GM12891 (cell line): Measurements from ENCODE around the gene FER.

Experiments
- PAX5 ChIP-seq: IDR thresholded peaks from 2 replicates; pipeline ENCODE4 v1.6.1; 2011; ENCODE audit warnings: low read length, moderate library complexity, mild to moderate bottlenecking; ENCODE audit not compliant: insufficient read depth, severe bottlenecking
- POLR2A ChIP-seq: IDR thresholded peaks from 2 replicates; pipeline ENCODE4 v1.6.1; 2011; ENCODE audit warnings: low read depth, low read length, control low read depth
- POLR2AphosphoS5 ChIP-seq: IDR thresholded peaks from 2 replicates; pipeline ENCODE4 v1.6.1; 2011; ENCODE audit warnings: low read depth, low read length, control low read depth
- POU2F2 ChIP-seq: IDR thresholded peaks from 2 replicates; pipeline ENCODE4 v1.6.1; 2011; ENCODE audit warnings: low read depth, mild to moderate bottlenecking, control low read depth, low read length, moderate library complexity
- SPI1 ChIP-seq: IDR thresholded peaks from 2 replicates; pipeline ENCODE4 v1.6.1; 2011; ENCODE audit warnings: low read depth, low read length, control low read depth
- TAF1 ChIP-seq: IDR thresholded peaks from 2 replicates; pipeline ENCODE4 v1.6.1; 2011; ENCODE audit warnings: low read depth, low read length, control low read depth

GRCh38 chr5:109016300-109016699 lies 268.6 kb downstream of the FER start:
- no peak for TF ChIP-seq POLR2AphosphoS5
- TF ChIP-seq POLR2A, result no peak
- TF ChIP-seq TAF1, result no peak
- no peak for TF ChIP-seq SPI1
- TF ChIP-seq PAX5, result no peak
- TF ChIP-seq POU2F2, result no peak
